ENCODE data around the gene ALDOA.

Gene ALDOA

GRCh38 chr16:30066761-30067583 lies 1.4 kb downstream of the ALDOA start:
- no peak for DNase-seq
- in situ Hi-C loops (cut with MboI; ENCODE audit: low pct_unique_long_range_greater_than_20kb, low sequenced_read_pairs): no loop called here

GRCh38 chr16:30067584-30067916 lies 2.0 kb downstream of the ALDOA start:
- DNase-seq: no peak
- in situ Hi-C loops (cut with MboI; ENCODE audit: low pct_unique_long_range_greater_than_20kb, low sequenced_read_pairs): no loop called here

GRCh38 chr16:30068333-30068732 lies 2.8 kb downstream of the ALDOA start:
- in situ Hi-C loops (cut with MboI; ENCODE audit: low pct_unique_long_range_greater_than_20kb, low sequenced_read_pairs): no loop called here

GRCh38 chr16:30068750-30069610 lies 3.4 kb downstream of the ALDOA start:
- in situ Hi-C loops (cut with MboI; ENCODE audit: low pct_unique_long_range_greater_than_20kb, low sequenced_read_pairs): no loop called here
- peak; percentile 57 for DNase-seq

More at GRCh38 chr16:30068333-30068732, 2.8 kb downstream of the ALDOA start:
- no peak for DNase-seq

- in situ Hi-C loops (cut with MboI; ENCODE audit: low pct_unique_long_range_greater_than_20kb, low sequenced_read_pairs): no loop called here
- no peak for DNase-seq
These were observed 4.3 kb downstream of the ALDOA start for GRCh38 chr16:30069611-30070462.

GRCh38 chr16:30070490-30070889 lies 4.9 kb downstream of the ALDOA start:
- in situ Hi-C loops (cut with MboI; ENCODE audit: low pct_unique_long_range_greater_than_20kb, low sequenced_read_pairs): no loop called here
- no peak for DNase-seq

GRCh38 chr16:30075503-30076275 lies 10.1 kb downstream of the ALDOA start, which contains the start of gene PPP4C:
PPP4C (plus strand) TSS chr16:30075994; CDS start chr16:30076378, 384 bp downstream.
- peak; percentile 95 for DNase-seq
- in situ Hi-C loops (cut with MboI; ENCODE audit: low pct_unique_long_range_greater_than_20kb, low sequenced_read_pairs): no loop called here

GRCh38 chr16:30076276-30076791 lies 10.8 kb downstream of the ALDOA start:
- in situ Hi-C loops (cut with MboI; ENCODE audit: low pct_unique_long_range_greater_than_20kb, low sequenced_read_pairs): no loop called here
- DNase-seq: no peak

GRCh38 chr16:30077656-30078055 lies 12.1 kb downstream of the ALDOA start:
- in situ Hi-C loops (cut with MboI; ENCODE audit: low pct_unique_long_range_greater_than_20kb, low sequenced_read_pairs): no loop called here
- no peak for DNase-seq

GRCh38 chr16:30078744-30079143 lies 13.2 kb downstream of the ALDOA start:
- in situ Hi-C loops (cut with MboI; ENCODE audit: low pct_unique_long_range_greater_than_20kb, low sequenced_read_pairs): no loop called here

GRCh38 chr16:30079480-30079879 lies 13.9 kb downstream of the ALDOA start:
- in situ Hi-C loops (cut with MboI; ENCODE audit: low pct_unique_long_range_greater_than_20kb, low sequenced_read_pairs): no loop called here
- DNase-seq: no peak

More at GRCh38 chr16:30078744-30079143, 13.2 kb downstream of the ALDOA start:
- no peak for DNase-seq

- in situ Hi-C loops (cut with MboI; ENCODE audit: low pct_unique_long_range_greater_than_20kb, low sequenced_read_pairs): no loop called here
- no peak for DNase-seq
These were observed 17.1 kb downstream of the ALDOA start for GRCh38 chr16:30082545-30083090.

GRCh38 chr16:30083216-30084055 lies 17.9 kb downstream of the ALDOA start:
- in situ Hi-C loops (cut with MboI; ENCODE audit: low pct_unique_long_range_greater_than_20kb, low sequenced_read_pairs): no loop called here
- DNase-seq: no peak

- in situ Hi-C loops (cut with MboI; ENCODE audit: low pct_unique_long_range_greater_than_20kb, low sequenced_read_pairs): no loop called here
- DNase-seq: no peak
These were observed 18.7 kb downstream of the ALDOA start for GRCh38 chr16:30084096-30084815.

GRCh38 chr16:30084816-30085159 lies 19.2 kb downstream of the ALDOA start:
- no peak for DNase-seq
- in situ Hi-C loops (cut with MboI; ENCODE audit: low pct_unique_long_range_greater_than_20kb, low sequenced_read_pairs): no loop called here

GRCh38 chr16:30085247-30085646 lies 19.7 kb downstream of the ALDOA start:
- DNase-seq: no peak
- in situ Hi-C loops (cut with MboI; ENCODE audit: low pct_unique_long_range_greater_than_20kb, low sequenced_read_pairs): no loop called here

GRCh38 chr16:30085820-30086219 lies 20.3 kb downstream of the ALDOA start:
- in situ Hi-C loops (cut with MboI; ENCODE audit: low pct_unique_long_range_greater_than_20kb, low sequenced_read_pairs): no loop called here

More at GRCh38 chr16:30085820-30086219, 20.3 kb downstream of the ALDOA start:
- DNase-seq: no peak
